ENCODE data around the gene ANTXRL.
"Not testable (repeated sequence)": the region's sequence is repeated elsewhere in the genome, so short reads cannot be mapped to it uniquely, and the experiment has no call there.

The ANTXRL gene

GRCh38 chr10:46295350-46296010 is 8.7 kb downstream of the ANTXRL start:
- DNase-seq (ENCODE audit: low read depth), result not testable (repeated sequence)

GRCh38 chr10:46296086-46296485 is 9.3 kb downstream of the ANTXRL start:
- DNase-seq (ENCODE audit: low read depth), result not testable (repeated sequence)

GRCh38 chr10:46296641-46297141 is 9.9 kb downstream of the ANTXRL start:
- DNase-seq (ENCODE audit: low read depth), result no peak

GRCh38 chr10:46297406-46298204 is 10.8 kb downstream of the ANTXRL start:
- DNase-seq (ENCODE audit: low read depth), result no peak

- DNase-seq (ENCODE audit: low read depth), result no peak
Measured at GRCh38 chr10:46298477-46299285, 11.9 kb downstream of the ANTXRL start.

- no peak for DNase-seq (ENCODE audit: low read depth)
Measured at GRCh38 chr10:46299286-46299535, 12.4 kb downstream of the ANTXRL start.

GRCh38 chr10:46299536-46300369 is 13.0 kb downstream of the ANTXRL start:
- DNase-seq (ENCODE audit: low read depth), result no peak

- DNase-seq (ENCODE audit: low read depth), result not testable (repeated sequence)
Measured at GRCh38 chr10:46300370-46300711, 13.5 kb downstream of the ANTXRL start.

- no peak for DNase-seq (ENCODE audit: low read depth)
Measured at GRCh38 chr10:46301056-46301645, 14.4 kb downstream of the ANTXRL start.

GRCh38 chr10:46301721-46302479 is 15.1 kb downstream of the ANTXRL start:
- no peak for DNase-seq (ENCODE audit: low read depth)

GRCh38 chr10:46302765-46303352 is 16.1 kb downstream of the ANTXRL start:
- DNase-seq (ENCODE audit: low read depth), result not testable (repeated sequence)

- DNase-seq (ENCODE audit: low read depth), result no peak
Measured at GRCh38 chr10:46304062-46304461, 17.3 kb downstream of the ANTXRL start.

GRCh38 chr10:46304671-46305070 is 17.9 kb downstream of the ANTXRL start:
- not testable (repeated sequence) for DNase-seq (ENCODE audit: low read depth)

- no peak for DNase-seq (ENCODE audit: low read depth)
Measured at GRCh38 chr10:46305079-46305818, 18.5 kb downstream of the ANTXRL start.

- no peak for DNase-seq (ENCODE audit: low read depth)
Measured at GRCh38 chr10:46305986-46306385, 19.2 kb downstream of the ANTXRL start.

- DNase-seq (ENCODE audit: low read depth), result no peak
Measured at GRCh38 chr10:46306516-46307184, 19.9 kb downstream of the ANTXRL start.

GRCh38 chr10:46307281-46308112 is 20.7 kb downstream of the ANTXRL start:
- DNase-seq (ENCODE audit: low read depth), result no peak

GRCh38 chr10:46308113-46308415 is 21.3 kb downstream of the ANTXRL start:
- DNase-seq (ENCODE audit: low read depth), result no peak

Data from iris pigment epithelial cell (primary cell).